Esophagus muscularis mucosa (tissue), 3 donors: ENCODE data around the gene CFAP300.

ENCODE experiments used
- CTCF ChIP-seq, 3 experiments: fragments of 200-600 bp in 2 of 3; fragments of 450-650 bp in 1 of 3; sonication (generic) in 2 of 3; IDR thresholded peaks; one replicate each; pipeline ENCODE4 v1.5.1; 2017 to 2019; ENCODE audit warnings: antibody characterized with exemption in 3 of 3, mild to moderate bottlenecking in 2 of 3, moderate library complexity in 1 of 3
- EP300 ChIP-seq: sonication (generic); formaldehyde crosslinking; IDR thresholded peaks from one replicate; pipeline ENCODE4 v1.6.1; 2017; ENCODE audit warnings: antibody characterized with exemption

GRCh38 chr11:102026217-102026616 is 21.0 kb upstream of the CFAP300 start:
- no peak for TF ChIP-seq CTCF (IDR thresholded peaks at IDR 0.05)
- no peak for TF ChIP-seq EP300
